NCI-H1105 (cell line): ENCODE results near the gene SLC7A6.

Experiments used
- DNase-seq: peaks from one replicate; lab custom pipeline; 2025; lab: John Stamatoyannopoulos, UW

SLC7A6 gene

DNA sequence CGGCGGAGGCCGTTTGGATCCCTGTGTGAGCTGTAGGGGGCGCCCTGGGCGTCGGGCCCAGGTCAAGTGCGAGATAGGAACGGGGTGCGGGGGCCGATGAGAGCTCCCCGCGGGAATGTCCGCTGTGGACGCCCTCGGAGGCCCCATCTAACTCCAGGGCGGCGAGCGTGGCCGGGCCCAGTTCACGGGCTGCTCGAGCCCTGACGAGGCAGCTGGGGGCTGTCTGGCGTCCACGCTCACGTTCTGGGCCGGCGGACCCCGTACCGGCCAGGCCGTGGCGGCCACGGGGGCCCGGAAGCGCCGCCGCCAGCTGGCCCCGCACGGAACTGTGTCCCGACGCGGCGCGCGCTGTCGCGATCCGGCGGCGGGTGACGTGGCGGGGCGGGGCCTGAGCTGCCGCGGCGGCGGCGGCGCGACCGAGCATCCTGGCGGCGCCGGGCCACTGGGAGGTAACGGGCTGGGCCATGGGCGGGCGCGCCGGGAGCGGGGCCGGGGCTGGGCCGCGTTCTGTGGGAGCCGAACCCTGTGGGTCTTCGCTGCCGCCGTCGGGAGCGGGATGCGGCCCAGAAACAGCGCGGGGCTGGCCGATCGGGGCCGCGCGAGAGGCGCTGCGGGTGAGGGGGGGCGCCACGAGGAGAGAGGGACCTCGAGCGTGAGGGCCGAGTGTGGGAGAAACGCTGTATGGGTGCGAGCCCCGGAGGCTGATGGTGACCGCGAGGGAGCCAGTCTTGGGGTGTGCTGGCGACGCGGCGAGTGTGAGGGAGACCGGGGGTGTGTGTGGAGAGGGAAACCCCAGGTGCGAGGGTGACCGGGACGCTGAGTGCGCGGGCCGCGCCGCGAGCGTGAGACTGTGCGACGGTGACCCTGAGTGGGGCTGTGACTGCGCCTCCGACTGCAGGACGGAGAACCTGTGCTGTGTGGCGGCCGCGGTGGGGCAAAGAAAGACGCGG, at the start of gene SLC7A6:
TSS of gene SLC7A6 (plus strand) at position 399 of the 950 bp plus-strand sequence. CDS start 10,201 bp downstream, outside the sequence.
- DNase-seq: no peak

DNA sequence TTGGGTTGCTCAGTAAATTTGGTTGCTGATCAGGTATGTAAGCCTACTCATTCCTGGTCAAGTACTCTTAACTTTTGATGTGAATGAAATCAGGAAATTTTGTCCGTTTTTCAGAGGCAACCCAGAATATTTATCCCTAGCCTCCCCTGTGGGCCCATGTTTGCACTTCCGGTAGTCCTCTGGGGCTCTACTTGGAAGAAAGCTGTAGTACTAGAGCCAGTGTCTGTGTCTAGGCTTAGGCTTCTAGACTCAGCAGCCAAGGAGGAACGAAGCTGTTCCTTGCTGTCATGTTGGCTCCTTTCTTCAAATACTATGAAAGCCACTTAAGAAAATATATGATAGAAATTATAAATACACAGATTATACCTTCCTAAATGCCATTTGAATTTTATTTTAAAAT, 49.6 kb upstream of the SLC7A6 start:
- DNase-seq: no peak

DNA sequence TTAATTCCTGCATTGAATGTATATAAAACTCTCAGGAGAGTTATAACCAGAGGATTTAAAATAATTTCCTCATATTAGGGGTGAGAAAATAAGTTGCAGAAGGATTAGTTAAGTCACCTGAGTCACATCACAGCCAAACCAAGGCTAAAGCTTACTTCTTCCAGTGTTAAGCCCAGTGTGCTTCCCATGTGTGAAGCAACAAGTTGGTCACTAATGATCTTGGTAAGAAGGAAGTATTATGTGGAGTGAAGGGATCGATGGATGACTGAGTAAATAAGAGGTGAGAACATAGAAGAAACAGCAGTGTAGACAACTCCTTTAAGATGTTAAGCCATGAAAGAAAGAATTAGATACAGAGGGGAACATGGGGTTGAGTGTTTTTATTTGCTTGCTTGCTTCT, 49.0 kb upstream of the SLC7A6 start:
- no peak for DNase-seq

DNA sequence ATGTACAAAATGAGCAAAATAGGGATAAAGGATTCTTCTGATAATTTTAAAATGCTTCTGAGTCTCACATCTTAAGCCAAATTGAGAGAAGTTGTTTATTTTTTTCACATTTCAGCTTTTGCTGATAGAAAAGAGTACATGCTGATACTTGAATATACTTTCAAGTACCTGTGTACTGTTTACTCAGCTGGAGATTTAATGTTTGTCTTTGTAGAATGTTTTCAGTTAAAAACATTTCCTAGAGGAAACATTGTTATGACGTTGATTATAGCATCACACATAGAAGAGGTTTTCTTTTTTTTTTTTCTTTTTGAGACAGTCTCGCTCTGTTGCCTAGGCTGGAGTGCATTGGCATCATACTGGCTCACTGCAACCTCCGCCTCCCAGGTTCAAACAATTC, 48.1 kb upstream of the SLC7A6 start:
- no peak for DNase-seq

DNA sequence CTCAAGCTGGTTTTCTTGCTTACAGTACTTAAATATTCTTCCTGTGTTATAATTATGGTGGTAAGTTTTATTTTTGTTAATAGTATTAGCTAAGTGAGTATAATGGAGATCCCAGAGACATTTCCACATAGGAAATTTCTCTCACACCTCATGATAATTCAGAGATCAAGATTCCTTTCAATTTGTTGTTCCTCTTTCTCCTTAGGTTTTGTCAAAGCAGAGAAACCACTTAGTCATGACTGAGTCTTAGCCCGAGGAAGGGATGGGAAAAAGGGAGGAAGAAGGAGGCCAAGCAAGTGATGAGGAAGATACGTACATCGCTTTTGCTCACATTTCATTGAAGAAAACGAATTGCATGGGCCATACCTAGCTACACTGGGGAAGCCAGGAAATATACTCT, 46.8 kb upstream of the SLC7A6 start:
- DNase-seq: no peak

DNA sequence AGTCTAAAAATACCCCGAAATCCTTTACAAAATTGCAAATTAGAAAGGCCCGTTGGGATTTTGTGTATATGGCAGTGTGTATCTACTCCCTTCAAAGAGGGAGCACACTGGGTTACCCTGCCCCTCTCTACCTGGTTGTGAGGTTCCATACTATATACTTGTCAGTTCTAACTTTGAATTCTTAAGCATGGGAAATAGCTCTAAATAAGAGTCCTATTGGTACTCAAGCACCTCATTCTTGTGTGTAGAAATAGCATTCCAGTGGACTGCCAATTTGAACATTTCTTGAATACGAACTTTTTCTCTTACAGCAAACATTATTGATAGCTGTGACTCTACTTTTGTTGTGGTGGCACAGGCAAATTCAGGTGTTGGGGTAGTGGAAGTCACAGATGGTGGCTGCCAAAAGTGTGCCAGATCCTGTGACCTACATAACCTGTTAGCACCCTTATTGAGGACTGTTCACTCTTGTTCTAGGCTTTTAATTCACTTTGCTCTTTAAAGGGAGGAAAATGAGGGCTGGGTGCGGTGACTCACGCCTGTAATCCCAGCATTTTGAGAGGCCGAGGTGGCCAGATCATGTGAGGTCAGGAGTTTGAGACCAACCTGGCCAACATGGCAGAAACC, 44.5 kb upstream of the SLC7A6 start:
- DNase-seq: no peak

DNA sequence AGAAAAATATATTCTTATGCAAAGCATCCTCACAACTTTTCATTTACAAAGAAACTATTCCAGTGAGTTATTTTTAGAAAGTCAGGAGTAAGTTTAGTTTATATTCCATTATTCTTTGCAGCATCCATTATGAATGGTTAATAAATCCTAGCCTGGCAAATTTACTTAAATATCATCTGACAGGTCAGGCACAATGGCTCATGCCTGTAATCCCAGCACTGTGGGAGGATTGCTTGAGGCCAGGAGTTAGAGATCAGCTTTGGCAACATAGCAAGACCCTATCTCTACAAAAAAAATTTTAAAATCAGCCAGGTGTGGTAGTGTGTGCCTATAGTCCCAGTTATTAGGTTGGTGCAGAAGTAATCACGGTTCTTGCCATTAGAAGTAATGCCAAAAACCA, 41.3 kb upstream of the SLC7A6 start:
- DNase-seq: no peak

DNA sequence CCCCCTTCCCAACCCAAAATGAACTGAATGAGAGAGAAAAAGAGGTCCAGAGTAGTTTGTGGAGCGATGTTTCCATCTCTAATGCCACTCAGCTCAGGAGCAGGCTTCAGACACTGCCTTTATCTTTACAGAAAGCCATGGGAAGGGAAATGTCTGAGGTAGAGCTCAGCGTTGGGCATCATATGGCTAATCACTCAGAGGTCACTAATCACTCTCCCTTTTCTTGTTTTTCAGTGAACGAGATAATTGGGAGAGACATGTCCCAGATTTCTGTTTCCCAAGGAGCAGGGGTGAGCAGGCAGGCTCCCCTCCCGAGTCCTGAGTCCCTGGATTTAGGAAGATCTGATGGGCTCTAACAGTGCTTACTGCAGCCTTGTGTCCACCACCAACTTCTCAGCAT, 38.2 kb upstream of the SLC7A6 start:
- no peak for DNase-seq

DNA sequence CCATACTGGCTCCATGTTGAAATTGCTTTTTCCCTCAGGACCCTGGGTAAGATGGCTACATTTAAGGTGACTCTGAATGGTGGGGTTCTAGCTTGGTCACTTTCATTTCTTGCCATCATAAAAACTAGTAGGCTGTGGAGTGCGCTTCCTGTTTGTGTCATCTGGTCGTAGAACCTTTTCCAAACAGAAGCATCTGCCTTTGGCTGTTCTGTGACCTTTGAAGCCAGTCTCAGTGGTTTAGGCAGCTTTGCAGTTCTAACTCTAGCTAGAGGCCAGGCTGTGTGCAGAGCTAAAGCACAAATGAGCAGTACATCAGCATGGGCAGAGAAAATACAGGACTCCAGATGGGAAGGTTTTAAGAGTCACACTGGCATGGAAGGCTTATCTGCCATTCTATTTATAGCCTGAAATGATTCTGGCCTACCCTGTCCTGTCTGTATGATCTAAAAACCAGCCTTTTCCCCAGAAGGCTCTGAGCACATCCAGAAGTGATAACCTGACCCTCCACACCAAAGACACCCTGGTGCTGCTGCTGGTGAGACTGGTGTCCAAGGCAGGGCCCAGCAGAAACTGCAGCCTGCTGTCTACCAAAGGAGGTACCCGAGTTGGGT, 37.0 kb upstream of the SLC7A6 start:
- no peak for DNase-seq

DNA sequence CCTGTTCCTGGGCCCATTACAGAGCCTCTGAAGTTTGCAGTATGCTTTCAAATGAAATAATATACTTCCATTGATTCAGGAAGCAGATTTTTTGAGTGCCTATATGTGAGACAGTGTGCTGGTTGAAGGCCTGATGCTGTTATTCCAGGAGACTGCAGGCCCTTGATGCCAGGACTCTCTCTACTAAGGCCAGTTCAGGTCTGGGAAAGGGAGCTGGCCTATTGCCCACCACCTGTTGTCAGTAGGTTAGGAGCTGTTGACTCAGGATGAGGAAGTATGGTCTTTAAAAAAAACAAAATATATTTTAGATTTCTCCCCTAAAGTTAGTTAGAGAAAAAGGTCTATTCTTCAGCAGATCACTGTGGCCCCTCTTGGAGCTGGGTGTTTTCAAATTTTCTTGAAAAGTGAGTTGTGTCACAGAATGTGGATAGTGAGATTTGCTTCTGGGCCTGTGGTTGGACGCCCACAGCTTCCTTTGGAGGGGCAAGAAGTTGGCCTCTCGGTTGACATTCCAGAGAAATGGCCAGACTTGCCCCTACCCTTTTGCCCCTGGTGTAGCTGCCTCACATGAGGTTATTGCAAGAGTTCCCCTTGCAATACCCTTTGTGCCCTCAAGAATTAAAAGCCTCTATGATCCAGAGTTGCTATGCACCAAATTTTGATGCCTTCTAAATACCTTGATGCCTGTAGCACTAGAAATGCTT, 36.3 kb upstream of the SLC7A6 start:
- DNase-seq: no peak

DNA sequence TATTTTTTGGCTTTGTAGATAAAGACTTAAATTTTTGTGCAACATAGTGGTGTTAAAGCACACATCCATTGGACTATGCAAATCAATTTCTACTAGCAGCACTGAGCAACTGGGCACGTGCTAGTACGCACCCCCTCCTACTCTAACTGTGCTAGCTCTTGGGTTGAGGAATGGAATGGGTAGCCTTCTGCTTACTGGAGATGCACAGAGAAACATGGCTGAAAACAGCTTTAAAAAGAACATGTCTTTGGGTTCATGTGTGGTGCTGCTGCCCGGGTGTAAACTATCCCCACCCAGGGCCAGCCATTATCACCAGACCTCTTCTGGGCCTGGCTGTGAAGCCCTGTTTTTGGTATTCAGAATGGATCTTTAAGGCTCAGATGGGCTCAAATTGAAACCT, 35.7 kb upstream of the SLC7A6 start:
- DNase-seq: no peak

DNA sequence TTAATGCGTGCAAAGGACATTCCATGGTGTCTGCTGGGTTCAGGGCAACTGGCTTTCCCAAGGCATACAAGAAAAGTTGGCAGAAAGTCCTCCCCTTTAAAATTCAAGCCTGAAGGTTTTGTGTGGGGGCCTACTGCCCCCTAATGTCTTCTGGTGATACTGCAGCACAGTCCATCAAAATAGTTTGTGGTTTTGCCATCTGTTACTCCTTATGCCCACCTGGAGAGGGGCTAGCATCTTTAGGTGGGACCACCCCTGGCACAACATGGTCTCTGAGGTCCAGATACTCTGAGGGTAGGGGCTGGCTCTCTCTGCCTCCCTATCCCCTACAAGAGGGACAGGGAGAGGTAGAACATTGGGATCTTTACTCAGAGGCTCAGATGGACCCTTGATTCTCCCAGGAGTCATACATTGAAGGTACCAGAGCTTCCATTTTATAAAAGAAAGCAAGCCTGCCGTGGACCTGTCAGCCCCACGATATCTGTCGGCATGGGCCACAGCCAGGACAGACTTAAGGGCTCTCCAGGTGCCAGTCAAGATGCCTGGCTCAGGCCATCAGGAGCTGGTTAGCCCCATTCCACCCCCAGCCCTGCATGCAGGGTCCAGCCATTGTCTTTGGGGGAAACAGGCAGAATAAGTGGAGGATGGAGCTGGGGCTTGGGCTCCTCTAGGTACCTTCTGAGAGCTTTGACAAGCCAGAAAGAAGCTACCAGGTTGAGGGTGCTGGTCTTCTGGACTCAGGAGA, 34.7 kb upstream of the SLC7A6 start:
- DNase-seq: no peak

DNA sequence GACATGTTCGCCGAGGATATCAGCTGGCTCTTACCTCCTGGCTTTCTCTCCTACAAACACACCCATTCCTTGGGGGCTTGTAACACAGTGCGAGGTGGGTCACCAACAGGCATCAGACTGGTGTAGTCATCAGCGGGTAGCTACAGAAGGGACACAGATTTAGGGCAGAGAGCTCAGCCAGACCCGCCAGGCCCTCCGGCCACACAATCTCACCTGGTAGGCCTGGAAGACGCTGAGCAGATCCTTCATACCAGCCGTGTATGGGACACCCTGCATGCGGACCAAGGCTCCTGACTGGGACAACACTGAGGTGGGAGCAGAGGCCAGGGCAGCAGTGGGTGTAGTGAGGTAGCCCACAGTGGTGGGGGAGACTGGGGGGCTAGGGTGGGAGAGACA, 34.2 kb upstream of the SLC7A6 start:
- no peak for DNase-seq

DNA sequence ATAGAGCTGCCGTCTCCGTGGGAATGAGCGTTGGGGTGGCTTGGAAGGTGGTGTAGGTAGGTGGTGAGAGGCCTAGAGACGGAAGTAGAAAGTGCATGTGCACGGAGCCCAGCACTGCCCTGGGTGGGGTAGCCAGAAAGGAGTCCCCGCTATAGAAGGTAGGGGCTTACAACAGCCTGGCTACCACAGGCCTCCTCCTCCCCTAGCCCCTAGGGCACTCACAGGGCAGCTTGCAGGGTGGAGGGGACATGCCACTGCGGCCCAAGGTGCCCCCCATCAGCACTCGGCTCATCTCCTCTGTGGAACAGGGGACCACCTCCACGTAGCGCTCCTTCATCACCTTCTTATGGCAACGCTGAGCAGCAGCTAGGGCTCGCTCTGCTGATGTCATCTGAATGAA, 33.4 kb upstream of the SLC7A6 start:
- DNase-seq: no peak

DNA sequence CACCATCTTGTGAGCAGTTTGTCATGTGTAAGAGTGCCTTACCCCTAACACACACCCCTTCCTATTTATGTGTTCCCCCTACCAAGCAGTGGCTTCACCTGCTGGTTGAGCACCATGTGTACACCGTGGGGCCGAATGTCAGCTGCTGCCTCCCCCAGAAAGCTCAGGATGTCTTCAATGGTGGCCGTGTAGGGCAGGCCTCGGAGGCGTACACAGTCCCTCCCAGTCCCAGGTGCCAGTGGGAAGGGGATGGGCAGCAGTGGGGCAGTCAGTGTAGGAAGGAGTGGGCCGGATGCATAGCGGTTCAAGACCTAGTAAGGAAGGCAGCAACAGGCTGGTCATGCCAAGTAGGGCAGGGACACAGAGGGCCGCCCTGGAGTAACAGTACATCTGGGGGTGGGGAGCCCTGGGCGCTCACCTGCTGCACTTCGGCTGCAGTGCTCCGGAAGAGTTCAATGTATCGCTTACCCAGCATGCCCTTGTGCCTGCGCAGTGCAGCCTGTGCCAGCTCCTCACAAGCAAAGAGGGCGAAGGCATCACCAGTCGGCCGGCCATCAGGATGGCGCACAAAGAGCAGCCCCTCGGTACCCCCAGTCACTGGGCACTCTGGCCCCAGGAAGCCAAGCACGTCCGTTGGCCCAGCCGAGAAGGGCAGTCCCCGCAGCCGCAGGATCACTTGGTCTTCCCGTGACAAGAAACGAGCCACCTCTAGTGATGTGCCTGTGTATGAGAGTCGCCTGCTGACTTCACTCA, 32.8 kb upstream of the SLC7A6 start:
- DNase-seq: no peak

DNA sequence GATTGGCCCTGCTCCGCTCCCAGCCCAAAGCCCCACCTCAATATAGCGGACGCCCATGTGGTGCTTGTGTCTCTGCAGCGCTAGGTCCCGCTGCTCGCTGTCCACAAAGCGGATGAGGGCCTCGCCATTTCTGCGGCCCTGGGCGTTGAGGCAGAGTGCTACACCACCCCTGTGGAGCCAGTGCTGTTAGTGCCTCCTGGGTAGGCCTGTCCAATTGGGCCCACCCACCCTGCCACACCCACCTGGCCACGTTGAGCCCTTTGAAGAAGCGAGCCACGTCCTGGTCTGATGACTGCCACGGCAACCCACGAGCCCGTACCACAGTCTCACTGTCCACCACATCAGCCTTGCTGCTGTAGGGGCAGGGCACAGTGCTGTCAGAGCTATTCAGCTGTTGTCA, 32.0 kb upstream of the SLC7A6 start:
- DNase-seq: no peak

DNA sequence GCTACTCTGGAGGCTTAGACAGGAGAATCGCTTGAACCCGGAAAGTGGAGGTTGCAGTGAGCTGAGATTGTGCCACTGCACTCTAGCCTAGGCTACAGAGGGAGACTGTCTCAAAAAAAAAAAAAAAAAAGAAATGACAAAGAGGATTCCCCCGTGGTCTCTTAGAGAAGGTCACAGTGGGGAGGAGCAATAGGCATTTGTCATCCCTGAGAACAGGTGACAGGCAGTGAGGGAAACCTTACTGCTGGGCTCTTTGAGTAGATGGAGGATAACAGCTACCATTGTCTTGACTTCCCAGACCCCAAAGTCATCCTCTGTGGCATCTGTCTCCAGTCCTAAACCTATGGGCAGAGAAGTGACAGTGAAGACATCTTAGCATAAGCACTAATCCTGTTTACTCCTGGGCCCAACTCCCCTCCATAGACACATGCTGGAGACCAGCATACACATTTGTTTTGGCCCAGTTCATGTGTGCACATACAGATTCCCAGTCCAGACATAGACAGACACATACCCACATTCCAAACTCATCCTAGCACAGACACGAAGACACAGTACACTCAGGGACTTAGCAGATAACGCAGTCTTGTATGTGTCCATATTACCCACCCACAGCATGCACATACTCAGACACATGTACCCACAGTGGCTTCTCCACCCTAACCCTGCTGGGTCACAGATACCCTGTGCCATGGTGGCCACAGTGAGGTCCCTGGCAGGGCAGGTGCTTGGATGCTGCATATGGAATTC, 31.1 kb upstream of the SLC7A6 start:
- no peak for DNase-seq

DNA sequence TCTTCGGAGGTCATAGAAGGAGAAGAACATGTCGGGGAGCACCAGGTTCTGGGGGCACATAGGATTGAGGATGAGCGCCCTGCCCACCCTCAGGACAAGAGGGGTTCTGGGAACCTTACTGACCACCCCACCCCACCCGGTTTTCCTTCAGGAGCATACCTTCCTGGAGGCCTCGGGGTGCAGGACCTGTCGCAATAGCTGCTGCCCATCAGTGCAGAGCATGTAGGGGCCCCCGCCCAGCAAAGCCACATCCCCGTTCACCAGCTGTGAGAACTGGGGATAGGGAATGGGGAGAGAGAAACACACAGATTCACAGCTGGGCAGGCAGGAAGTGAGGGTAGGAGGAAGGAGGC, 30.5 kb upstream of the SLC7A6 start:
- DNase-seq: no peak

DNA sequence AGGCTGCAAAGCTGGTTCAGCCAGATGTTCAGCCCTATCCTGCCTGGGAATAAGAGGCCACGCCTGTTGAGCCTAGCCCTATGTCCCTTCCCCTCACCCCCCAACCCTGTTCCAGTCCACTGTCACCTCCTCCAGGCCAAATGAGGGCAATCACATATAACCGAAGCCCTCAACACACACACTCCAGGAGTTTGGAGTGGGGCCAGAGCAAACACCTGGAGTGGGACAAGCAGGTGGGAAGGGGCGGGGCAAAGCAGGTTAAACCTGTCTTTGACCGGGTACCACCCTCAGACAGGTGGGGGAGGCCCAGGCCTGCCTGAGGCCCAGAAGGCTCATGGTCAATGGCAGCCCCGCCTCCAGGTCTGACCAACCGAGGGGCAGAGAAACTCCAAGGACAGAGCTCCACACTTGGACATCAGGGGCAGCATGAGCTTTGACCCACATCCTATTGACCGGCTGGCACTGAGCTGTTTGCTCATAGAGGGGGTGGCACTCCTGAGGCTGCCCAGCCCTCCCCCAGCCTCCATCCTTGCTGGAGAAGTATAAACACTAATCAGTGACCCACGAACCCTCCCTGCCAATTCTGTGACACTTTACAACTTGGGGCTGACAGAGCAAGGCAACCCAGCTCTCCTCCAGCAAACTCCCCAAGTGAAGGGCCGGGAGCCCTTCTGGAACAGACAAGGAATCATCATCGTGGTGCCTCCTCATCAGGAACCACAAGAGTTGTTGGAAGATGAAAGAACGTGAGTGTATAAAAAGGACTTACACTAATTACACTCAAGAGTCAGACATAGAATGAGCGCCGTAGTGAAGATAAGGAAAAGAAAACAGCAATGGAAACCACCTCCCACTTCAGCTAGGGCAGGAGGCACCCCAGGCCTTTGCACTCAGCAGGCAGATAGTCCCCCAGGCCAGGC, 29.9 kb upstream of the SLC7A6 start:
- DNase-seq: peak; percentile 77
